H9 (cell line): ENCODE results near the gene ACOT8. TPM values are rescaled to one million over a fixed set of nuclear protein-coding genes. Genes with fewer than 3 reads are reported as not detected.

Source experiments
- DNase-seq: peaks from one replicate; pipeline ENCODE4 v3.0.0-alpha.2; 2017
- H2AFZ ChIP-seq: one replicate; pipeline ENCODE4 v1.6.1; 2013; ENCODE audit warnings: mild to moderate bottlenecking, low read length, control low read depth, moderate library complexity
- H2AK5ac ChIP-seq: 2 replicates; pipeline ENCODE4 v1.6.1; 2013; ENCODE audit warnings: low read length, control low read depth, mixed read lengths; ENCODE audit not compliant: insufficient read length
- H2BK120ac ChIP-seq: one replicate; pipeline ENCODE4 v1.6.1; 2013; ENCODE audit warnings: low read depth, mild to moderate bottlenecking, low read length, control low read depth, inconsistent platforms; ENCODE audit not compliant: poor library complexity, severe bottlenecking
- H2BK12ac ChIP-seq: 2 replicates; pipeline ENCODE4 v1.6.1; 2013; ENCODE audit warnings: low read length, control low read depth, mixed read lengths, low read depth; ENCODE audit not compliant: insufficient read length
- H2BK15ac ChIP-seq: 2 replicates; pipeline ENCODE4 v1.6.1; 2013; ENCODE audit warnings: low read depth, low read length, control low read depth
- H2BK20ac ChIP-seq: one replicate; pipeline ENCODE4 v1.6.1; 2013; ENCODE audit warnings: low read depth, mild to moderate bottlenecking, low read length, control low read depth, inconsistent platforms; ENCODE audit not compliant: poor library complexity, severe bottlenecking
- H2BK5ac ChIP-seq: 2 replicates; pipeline ENCODE4 v1.6.1; 2013; ENCODE audit warnings: low read length, control low read depth, mixed read lengths; ENCODE audit not compliant: insufficient read length
- H3K14ac ChIP-seq: 2 replicates; pipeline ENCODE4 v1.6.1; 2013; ENCODE audit warnings: low read length, control low read depth; ENCODE audit not compliant: insufficient read depth
- H3K18ac ChIP-seq: 2 replicates; pipeline ENCODE4 v1.6.1; 2013; ENCODE audit warnings: low read depth, mild to moderate bottlenecking, mixed read lengths, low read length, control low read depth; ENCODE audit not compliant: insufficient read length
- H3K23ac ChIP-seq: 2 replicates; pipeline ENCODE4 v1.6.1; 2013; ENCODE audit warnings: low read length, control low read depth, mixed read lengths, low read depth; ENCODE audit not compliant: insufficient read length
- H3K23me2 ChIP-seq: 2 replicates; pipeline ENCODE4 v1.6.1; 2013; ENCODE audit warnings: low read depth, mild to moderate bottlenecking, mixed read lengths, low read length, control low read depth; ENCODE audit not compliant: insufficient read length, poor library complexity, severe bottlenecking
- H3K27ac ChIP-seq: 2 replicates; pipeline ENCODE4 v1.5.1; 2013; ENCODE audit warnings: low read length, control low read depth, mixed read lengths, low read depth; ENCODE audit not compliant: insufficient read length
- H3K27me3 ChIP-seq: 2 replicates; pipeline ENCODE4 v1.6.1; 2013; ENCODE audit warnings: low read length, control low read depth, inconsistent platforms; ENCODE audit not compliant: insufficient read depth
- H3K4ac ChIP-seq: 2 replicates; pipeline ENCODE4 v1.6.1; 2013; ENCODE audit warnings: low read depth, mild to moderate bottlenecking, control low read depth, inconsistent platforms, low read length, moderate library complexity
- H3K4me1 ChIP-seq: 2 replicates; pipeline ENCODE4 v1.6.1; 2013; ENCODE audit warnings: low read length, control low read depth, inconsistent platforms; ENCODE audit not compliant: insufficient read depth
- H3K4me2 ChIP-seq: 2 replicates; pipeline ENCODE4 v1.6.1; 2013; ENCODE audit warnings: low read length, control low read depth, mixed read lengths; ENCODE audit not compliant: insufficient read length, insufficient read depth
- H3K56ac ChIP-seq: 2 replicates; pipeline ENCODE4 v1.6.1; 2013; ENCODE audit warnings: low read depth, mild to moderate bottlenecking, mixed read lengths, low read length, control low read depth; ENCODE audit not compliant: insufficient read length
- H3K79me1 ChIP-seq: 2 replicates; pipeline ENCODE4 v1.6.1; 2013; ENCODE audit warnings: low read depth, mild to moderate bottlenecking, moderate library complexity, low read length, control low read depth, inconsistent platforms; ENCODE audit not compliant: insufficient read depth, poor library complexity, severe bottlenecking
- H3K79me2 ChIP-seq: 2 replicates; pipeline ENCODE4 v1.6.1; 2013; ENCODE audit warnings: low read length, control low read depth, inconsistent platforms; ENCODE audit not compliant: insufficient read depth
- H3K9ac ChIP-seq: 2 replicates; pipeline ENCODE4 v1.6.1; 2013; ENCODE audit warnings: low read length, control low read depth, mixed read lengths; ENCODE audit not compliant: insufficient read length; ENCODE audit errors: extremely low read depth
- H3K9me3 ChIP-seq: one replicate; pipeline ENCODE4 v1.6.1; 2013; ENCODE audit warnings: low read depth, low read length, inconsistent platforms; ENCODE audit not compliant: control insufficient read depth
- H3T11ph ChIP-seq: one replicate; pipeline ENCODE4 v1.6.1; 2013; ENCODE audit warnings: mild to moderate bottlenecking, low read length, control low read depth, inconsistent platforms
- H4K20me1 ChIP-seq: one replicate; pipeline ENCODE4 v1.6.1; 2013; ENCODE audit not compliant: control insufficient read depth, insufficient read length, insufficient read depth
- H4K5ac ChIP-seq: 2 replicates; pipeline ENCODE4 v1.6.1; 2013; ENCODE audit warnings: low read depth, mild to moderate bottlenecking, mixed read lengths, low read length, control low read depth; ENCODE audit not compliant: insufficient read length
- H4K8ac ChIP-seq: replicated peaks from 2 replicates; pipeline ENCODE4 v1.6.1; 2013; ENCODE audit warnings: low read length, control low read depth, mixed read lengths, low read depth; ENCODE audit not compliant: insufficient read length
- H4K91ac ChIP-seq: 2 replicates; pipeline ENCODE4 v1.6.1; 2013; ENCODE audit warnings: low read depth, mild to moderate bottlenecking, moderate library complexity, mixed read lengths, low read length, control low read depth; ENCODE audit not compliant: insufficient read length
- H3K27ac Mint-ChIP-seq, 3 experiments: 2 replicates in 2 of 3; 3 replicates in 1 of 3; pipeline ENCODE4 v1.8.0; 2020 to 2021; ENCODE audit warnings: mixed read lengths in 3 of 3, mild to moderate bottlenecking in 1 of 3, moderate library complexity in 1 of 3
- H3K27me3 Mint-ChIP-seq: 2 replicates; pipeline ENCODE4 v1.8.0; 2021; ENCODE audit warnings: low read depth, mild to moderate bottlenecking, moderate library complexity, mixed read lengths
- H3K36me3 Mint-ChIP-seq, 3 experiments: 2 replicates in 2 of 3; 3 replicates in 1 of 3; pipeline ENCODE4 v1.8.0; 2020 to 2021; ENCODE audit warnings: low read depth in 3 of 3, mixed read lengths in 3 of 3; ENCODE audit not compliant: insufficient read depth in 1 of 3
- H3K4me1 Mint-ChIP-seq, 2 experiments: 2 replicates each; pipeline ENCODE4 v1.8.0; 2020; ENCODE audit warnings: mixed read lengths in 2 of 2
- H3K4me3 Mint-ChIP-seq, 2 experiments: 2 replicates in 1 of 2; 3 replicates in 1 of 2; pipeline ENCODE4 v1.8.0; 2020 to 2021; ENCODE audit warnings: mild to moderate bottlenecking in 2 of 2, mixed read lengths in 2 of 2, moderate library complexity in 1 of 2
- H3K9me3 Mint-ChIP-seq, 2 experiments: 2 replicates in 1 of 2; 3 replicates in 1 of 2; pipeline ENCODE4 v1.8.0; 2020; ENCODE audit warnings: mild to moderate bottlenecking in 2 of 2, mixed read lengths in 2 of 2, moderate library complexity in 1 of 2
- CTCF ChIP-seq: fragments of 200-600 bp; sonication (generic); conservative IDR thresholded peaks from 3 replicates; pipeline ENCODE4 v1.8.0; 2021; ENCODE audit warnings: antibody characterized with exemption, mild to moderate bottlenecking
- WGBS: extraction: QIAGEN DNeasy Blood & Tissue Kit; methylation state at CpG from one replicate; pipeline ENCODE4 v1.1.7; 2013; ENCODE audit warnings: missing lambda C conversion rate, low lambda C conversion rate, mixed read lengths; ENCODE audit not compliant: insufficient read length; ENCODE audit errors: extremely low coverage; 5-methylcytosine and 5-hydroxymethylcytosine counted together
- total RNA-seq: library from RNA; stranded (reverse); gene quantifications from 2 replicates; pipeline ENCODE4 v1.2.1, GENCODE V29; 2021

Gene ACOT8
- total RNA-seq, 1 experiment from 2014 or later: 26.7 TPM

GRCh38 chr20:45892049-45892825 is 35.0 kb upstream of the ACOT8 start:
- Histone ChIP-seq H3K18ac (no peak overlapping the region), H3K79me2 (no peaks in the 10 kb centered on the region), H3K4ac (no peak overlapping the region), H4K20me1 (no peaks in the 10 kb centered on the region), H4K5ac (no peak overlapping the region), H3K9me3 (no peaks in the 10 kb centered on the region), H2BK20ac (no peak overlapping the region), H3K23ac (no peak overlapping the region), H2AFZ (no peak overlapping the region), H3K56ac (no peak overlapping the region), H3K27me3 (no peaks in the 10 kb centered on the region), H2BK15ac (no peak overlapping the region), H2BK5ac (no peak overlapping the region), H3K9ac (peak overlapping the region; percentile 59), H4K8ac (no peak overlapping the region), H2BK12ac (no peak overlapping the region), H3K27ac (no peak overlapping the region), H3K14ac (no peak overlapping the region), H2BK120ac (no peak overlapping the region), H3K4me1 (no peaks in the 10 kb centered on the region), H3K4me2 (peak overlapping the region; percentile 26), H3K23me2 (peaks cover 13% of the 10 kb centered on the region), H4K91ac (no peak overlapping the region), H2AK5ac (no peak overlapping the region), H3K79me1 (no peaks in the 10 kb centered on the region), H3T11ph (no peak overlapping the region)
- H3K4me3 Mint-ChIP-seq: peak overlapping the region; percentile 85 to 92
- H3K27me3 Mint-ChIP-seq: no peaks in the 10 kb centered on the region
- H3K4me1 Mint-ChIP-seq: peaks cover 5 to 14% of the 10 kb centered on the region in 2 experiments; a peak in 3 of 4 replicates
- H3K9me3 Mint-ChIP-seq: no peaks in the 10 kb centered on the region
- no CpG with 5 or more reads among the region's 9 CpGs for WGBS
- H3K27ac Mint-ChIP-seq: peak overlapping the region in 1 of 3 experiments; percentile 75; a peak in 2 of 7 replicates
- TF ChIP-seq CTCF: no peak
- no peak for DNase-seq
- H3K36me3 Mint-ChIP-seq: peaks cover 13 to 40% (median 26%) of the 10 kb centered on the region in 3 experiments
